ENCODE measurements around the gene CENPB.

DNA sequence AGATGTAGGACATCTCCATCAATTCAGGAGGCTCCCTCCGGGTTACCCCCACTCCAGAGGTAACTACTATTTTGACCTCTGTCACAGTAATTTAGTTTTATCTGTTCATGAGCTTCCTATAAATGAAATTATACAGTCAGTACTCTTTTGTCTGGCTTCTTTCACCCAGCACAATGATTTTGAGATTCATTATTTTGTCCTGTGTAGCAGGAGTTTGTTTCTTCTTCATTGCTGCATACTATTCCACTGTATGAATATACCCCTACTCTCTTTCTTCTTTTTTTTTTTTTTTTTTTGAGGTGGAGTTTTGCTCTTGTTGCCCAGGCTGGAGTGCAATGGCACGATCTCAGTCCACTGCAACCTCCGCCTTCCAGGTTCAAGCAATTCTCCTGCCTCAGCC lies 22.0 kb upstream of the CENPB start:
- TF ChIP-seq, protein P1, sequence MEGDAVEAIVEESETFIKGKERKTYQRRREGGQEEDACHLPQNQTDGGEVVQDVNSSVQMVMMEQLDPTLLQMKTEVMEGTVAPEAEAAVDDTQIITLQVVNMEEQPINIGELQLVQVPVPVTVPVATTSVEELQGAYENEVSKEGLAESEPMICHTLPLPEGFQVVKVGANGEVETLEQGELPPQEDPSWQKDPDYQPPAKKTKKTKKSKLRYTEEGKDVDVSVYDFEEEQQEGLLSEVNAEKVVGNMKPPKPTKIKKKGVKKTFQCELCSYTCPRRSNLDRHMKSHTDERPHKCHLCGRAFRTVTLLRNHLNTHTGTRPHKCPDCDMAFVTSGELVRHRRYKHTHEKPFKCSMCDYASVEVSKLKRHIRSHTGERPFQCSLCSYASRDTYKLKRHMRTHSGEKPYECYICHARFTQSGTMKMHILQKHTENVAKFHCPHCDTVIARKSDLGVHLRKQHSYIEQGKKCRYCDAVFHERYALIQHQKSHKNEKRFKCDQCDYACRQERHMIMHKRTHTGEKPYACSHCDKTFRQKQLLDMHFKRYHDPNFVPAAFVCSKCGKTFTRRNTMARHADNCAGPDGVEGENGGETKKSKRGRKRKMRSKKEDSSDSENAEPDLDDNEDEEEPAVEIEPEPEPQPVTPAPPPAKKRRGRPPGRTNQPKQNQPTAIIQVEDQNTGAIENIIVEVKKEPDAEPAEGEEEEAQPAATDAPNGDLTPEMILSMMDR (optimal IDR thresholded peaks at IDR 0.05 in 1 of 3, IDR thresholded peaks at IDR 0.05 in 1 of 3, conservative IDR thresholded peaks at IDR 0.05 in 1 of 3; ENCODE audit: extremely low read depth in 1 of 3, insufficient read depth in 2 of 3, low read length in 3 of 3): no peak
- TF ChIP-seq EZH2 (IDR thresholded peaks at IDR 0.05; ENCODE audit: low read length): no peak

All from keratinocyte (primary cell).